KMS-11 (cell line): ENCODE results near the gene LRRC59.

ENCODE experiments used
- H2AFZ ChIP-seq: fragments of 200-600 bp; sonication (generic); 2 replicates; pipeline ENCODE4 v1.6.1; 2016; ENCODE audit warnings: antibody characterized with exemption, mixed run types, low read depth
- H3K27ac ChIP-seq: fragments of 200-600 bp; sonication (generic); 2 replicates; pipeline ENCODE4 v1.6.1; 2016; ENCODE audit warnings: mild to moderate bottlenecking, mixed run types
- H3K27me3 ChIP-seq: fragments of 200-600 bp; sonication (generic); 2 replicates; pipeline ENCODE4 v1.6.1; 2017; ENCODE audit warnings: mild to moderate bottlenecking, low read depth, mixed run types, moderate library complexity; ENCODE audit not compliant: insufficient read depth
- H3K36me3 ChIP-seq: fragments of 200-600 bp; sonication (generic); 2 replicates; pipeline ENCODE4 v1.6.1; 2017; ENCODE audit warnings: mild to moderate bottlenecking, mixed run types; ENCODE audit not compliant: insufficient read depth
- H3K4me1 ChIP-seq: fragments of 200-600 bp; sonication (generic); 2 replicates; pipeline ENCODE4 v1.6.1; 2016; ENCODE audit warnings: mild to moderate bottlenecking, low read depth, mixed run types; ENCODE audit not compliant: poor library complexity, severe bottlenecking
- H3K4me2 ChIP-seq: fragments of 200-600 bp; sonication (generic); 2 replicates; pipeline ENCODE4 v1.7.0; 2016; ENCODE audit warnings: mild to moderate bottlenecking, mixed run types
- H3K4me3 ChIP-seq: fragments of 200-600 bp; sonication (generic); IDR thresholded peaks from 2 replicates; pipeline ENCODE4 v1.6.1; 2017; ENCODE audit warnings: low read depth, low read length, mixed read lengths; ENCODE audit not compliant: insufficient read depth
- H3K79me2 ChIP-seq: fragments of 200-600 bp; sonication (generic); 2 replicates; pipeline ENCODE4 v1.6.1; 2016; ENCODE audit warnings: low read depth, mixed run types; ENCODE audit not compliant: insufficient read depth
- H3K9ac ChIP-seq: fragments of 200-600 bp; sonication (generic); 2 replicates; pipeline ENCODE4 v1.6.1; 2016; ENCODE audit warnings: mild to moderate bottlenecking, mixed run types
- H4K20me1 ChIP-seq: fragments of 200-600 bp; sonication (generic); 2 replicates; pipeline ENCODE4 v1.6.1; 2016; ENCODE audit warnings: mild to moderate bottlenecking, mixed run types; ENCODE audit not compliant: insufficient read depth
- CTCF ChIP-seq: fragments of 200-600 bp; sonication (generic); conservative IDR thresholded peaks from 2 replicates; pipeline ENCODE4 v1.6.1; 2017; ENCODE audit warnings: low read depth, mild to moderate bottlenecking, antibody characterized with exemption, low read length, moderate library complexity, mixed read lengths

The LRRC59 gene

DNA sequence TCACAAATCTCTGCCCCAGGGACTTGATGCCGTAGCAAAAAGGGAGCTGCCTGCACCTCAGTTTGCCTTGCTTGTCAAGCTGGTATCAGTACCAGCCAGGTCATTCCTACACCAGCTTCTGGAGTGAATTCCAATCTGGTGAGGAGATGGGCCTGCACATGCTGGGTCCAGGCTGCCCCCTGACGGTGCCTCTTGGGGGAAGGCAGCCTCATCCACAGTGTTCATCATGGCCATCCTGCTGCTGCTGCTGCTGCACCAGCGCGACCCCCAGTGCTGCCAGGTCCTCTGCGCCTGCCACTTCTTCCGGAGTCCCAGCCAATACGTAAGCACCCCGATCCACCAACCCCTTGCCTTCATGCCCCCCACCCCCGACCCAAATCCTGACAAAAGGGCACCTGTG is 32.6 kb downstream of the LRRC59 start:
- Histone ChIP-seq H3K9ac (no peak overlapping the region), H3K4me3 (no peak overlapping the region), H3K4me1 (peaks cover 10% of the 10 kb centered on the region), H3K79me2 (no peaks in the 10 kb centered on the region), H3K36me3 (peaks cover 8% of the 10 kb centered on the region; the same call in 1 of the 2 replicates), H3K27ac (no peak overlapping the region), H2AFZ (no peak overlapping the region), H4K20me1 (no peaks in the 10 kb centered on the region), H3K4me2 (no peak overlapping the region), H3K27me3 (no peaks in the 10 kb centered on the region)
- no peak for TF ChIP-seq CTCF

GRCh38 chr17:50364061-50364458 is 33.3 kb downstream of the LRRC59 start:
- no peak overlapping the region for H3K9ac ChIP-seq
- no peaks in the 10 kb centered on the region for H4K20me1 ChIP-seq
- H3K4me2 ChIP-seq: no peak overlapping the region
- 0 out of 2 replicates have a peak, but pooled peaks cover 4% of the 10 kb centered on the region for H3K36me3 ChIP-seq
- H2AFZ ChIP-seq: no peak overlapping the region
- H3K27ac ChIP-seq: no peak overlapping the region
- H3K4me3 ChIP-seq: no peak overlapping the region
- no peaks in the 10 kb centered on the region for H3K27me3 ChIP-seq
- H3K4me1 ChIP-seq: peaks cover 10% of the 10 kb centered on the region
- no peaks in the 10 kb centered on the region for H3K79me2 ChIP-seq
- TF ChIP-seq CTCF: no peak

DNA sequence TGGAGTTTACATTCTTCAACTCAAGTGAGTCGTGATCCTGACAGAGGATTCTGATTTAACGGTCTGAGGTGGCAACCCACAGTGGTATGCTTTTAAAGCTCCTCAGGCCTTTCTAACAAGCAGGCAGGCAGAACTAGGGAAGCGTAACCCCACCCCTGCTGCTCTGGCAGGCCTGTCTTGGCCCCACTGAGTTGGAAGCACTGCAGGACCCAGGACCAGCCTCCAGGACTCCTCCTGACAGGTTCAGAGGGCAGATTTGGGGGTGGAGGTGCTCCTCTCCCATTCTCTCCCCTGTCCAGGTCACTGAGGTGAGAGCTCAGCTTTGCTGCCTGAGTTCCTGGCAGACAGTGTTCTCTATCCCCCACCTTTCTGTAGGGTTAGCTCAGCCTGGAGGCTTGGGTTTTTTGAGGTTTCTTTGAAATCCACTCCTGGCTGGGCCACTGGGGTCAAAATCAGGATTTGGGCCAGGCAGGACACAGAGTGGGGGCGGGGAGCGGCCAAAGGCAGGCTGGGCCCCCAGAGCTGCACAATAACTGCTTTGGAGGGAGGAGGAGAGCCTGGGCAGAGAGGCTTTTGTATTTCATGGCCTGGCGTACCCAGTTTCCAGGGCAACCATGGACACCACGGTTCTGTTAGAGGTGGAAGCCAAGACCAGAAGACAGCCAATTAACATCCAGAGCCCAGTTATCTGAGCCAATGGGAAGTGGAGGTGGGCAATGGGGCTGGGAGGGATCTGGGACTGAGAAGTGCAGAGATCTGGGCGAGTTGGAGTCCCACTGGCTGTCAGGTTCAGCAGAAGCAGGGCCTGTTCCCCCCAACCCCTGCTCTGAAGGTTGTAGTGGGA is 33.9 kb downstream of the LRRC59 start:
- 0 out of 2 replicates have a peak, but pooled peaks cover 4% of the 10 kb centered on the region for H3K36me3 ChIP-seq
- no peak for TF ChIP-seq CTCF

DNA sequence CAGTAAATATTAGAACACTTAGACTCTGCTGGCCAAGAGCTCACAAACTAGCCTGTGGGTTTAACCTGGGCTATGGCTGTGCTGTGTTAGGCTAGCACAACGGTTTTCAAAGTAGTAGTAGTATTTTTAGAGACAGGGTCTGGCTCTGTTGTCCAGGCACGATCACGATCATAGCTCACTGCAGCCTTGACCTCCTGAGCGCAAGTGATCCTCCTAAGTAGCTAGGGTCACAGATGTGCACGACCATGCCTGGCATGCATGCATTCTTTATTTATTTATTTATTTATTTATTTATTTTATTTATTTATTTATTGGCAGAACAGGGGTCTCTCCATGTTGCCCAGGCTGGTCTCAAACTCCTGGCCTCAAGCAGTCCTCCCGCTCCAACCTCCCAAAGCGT is 34.7 kb downstream of the LRRC59 start:
- Histone ChIP-seq H3K4me2 (no peak overlapping the region; the same call in 1 of the 2 replicates), H3K4me3 (no peak overlapping the region), H2AFZ (no peak overlapping the region), H4K20me1 (no peaks in the 10 kb centered on the region), H3K27ac (no peak overlapping the region), H3K36me3 (no peaks in the 10 kb centered on the region), H3K4me1 (peaks cover 10% of the 10 kb centered on the region), H3K9ac (no peak overlapping the region), H3K79me2 (no peaks in the 10 kb centered on the region), H3K27me3 (no peaks in the 10 kb centered on the region)
- no peak for TF ChIP-seq CTCF

More for the DNA sequence above, 33.9 kb downstream of the LRRC59 start:
- Histone ChIP-seq H3K4me2 (no peak overlapping the region), H3K27me3 (no peaks in the 10 kb centered on the region), H2AFZ (no peak overlapping the region), H3K27ac (no peak overlapping the region), H3K79me2 (no peaks in the 10 kb centered on the region), H3K4me1 (peaks cover 10% of the 10 kb centered on the region), H3K4me3 (no peak overlapping the region), H4K20me1 (no peaks in the 10 kb centered on the region), H3K9ac (no peak overlapping the region)
